Thyroid gland (tissue), 4 donors: Measurements from ENCODE around the gene RDH12.

Source experiments
- POLR2A ChIP-seq, 2 donors: fragments of 450-650 bp; IDR thresholded peaks; one replicate each; pipeline ENCODE4 v1.6.1; 2017; ENCODE audit warnings: antibody characterized with exemption in 2 of 2, mild to moderate bottlenecking in 2 of 2, moderate library complexity in 1 of 2
- TF ChIP-seq, protein P1 (sequence below), 6 experiments: fragments of 200-600 bp in 3 of 6; fragments of 450-650 bp in 3 of 6; sonication (generic) in 3 of 6; IDR thresholded peaks; one replicate each; pipeline ENCODE4 v1.5.1; 2016 to 2019; ENCODE audit warnings: antibody characterized with exemption in 6 of 6, mild to moderate bottlenecking in 2 of 6, inconsistent platforms in 1 of 6, moderate library complexity in 1 of 6

DNA sequence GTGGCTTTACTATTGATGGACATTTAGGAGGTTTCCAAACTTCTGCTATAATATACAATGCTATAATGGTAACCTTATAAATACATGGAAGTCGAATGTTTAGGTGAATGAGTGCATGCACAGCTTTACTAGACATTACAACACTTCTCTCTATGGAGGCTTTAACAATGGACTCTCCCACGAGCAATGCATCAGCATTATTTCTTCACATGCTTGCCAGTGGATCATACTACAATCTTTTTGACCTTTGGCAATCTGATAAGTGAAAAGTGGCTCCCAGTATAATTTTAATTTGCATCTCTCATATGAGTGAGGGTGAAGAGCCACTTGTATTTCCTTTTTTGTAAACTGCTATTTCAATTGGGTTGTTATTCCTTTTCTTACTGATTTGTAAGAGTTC, 18.2 kb downstream of the RDH12 start:
- no peak for TF ChIP-seq POLR2A (IDR thresholded peaks at IDR 0.05)
- TF ChIP-seq, protein P1, sequence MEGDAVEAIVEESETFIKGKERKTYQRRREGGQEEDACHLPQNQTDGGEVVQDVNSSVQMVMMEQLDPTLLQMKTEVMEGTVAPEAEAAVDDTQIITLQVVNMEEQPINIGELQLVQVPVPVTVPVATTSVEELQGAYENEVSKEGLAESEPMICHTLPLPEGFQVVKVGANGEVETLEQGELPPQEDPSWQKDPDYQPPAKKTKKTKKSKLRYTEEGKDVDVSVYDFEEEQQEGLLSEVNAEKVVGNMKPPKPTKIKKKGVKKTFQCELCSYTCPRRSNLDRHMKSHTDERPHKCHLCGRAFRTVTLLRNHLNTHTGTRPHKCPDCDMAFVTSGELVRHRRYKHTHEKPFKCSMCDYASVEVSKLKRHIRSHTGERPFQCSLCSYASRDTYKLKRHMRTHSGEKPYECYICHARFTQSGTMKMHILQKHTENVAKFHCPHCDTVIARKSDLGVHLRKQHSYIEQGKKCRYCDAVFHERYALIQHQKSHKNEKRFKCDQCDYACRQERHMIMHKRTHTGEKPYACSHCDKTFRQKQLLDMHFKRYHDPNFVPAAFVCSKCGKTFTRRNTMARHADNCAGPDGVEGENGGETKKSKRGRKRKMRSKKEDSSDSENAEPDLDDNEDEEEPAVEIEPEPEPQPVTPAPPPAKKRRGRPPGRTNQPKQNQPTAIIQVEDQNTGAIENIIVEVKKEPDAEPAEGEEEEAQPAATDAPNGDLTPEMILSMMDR (IDR thresholded peaks at IDR 0.05): no peak
